Hepatocyte (in vitro differentiated cells): Measurements from ENCODE around the gene DIAPH2. TPM values are rescaled to one million over a fixed set of nuclear protein-coding genes. Genes with fewer than 3 reads are reported as not detected.
"Not testable (repeated sequence)": the region's sequence is repeated elsewhere in the genome, so short reads cannot be mapped to it uniquely, and the experiment has no call there.

ENCODE experiments used
- DNase-seq: peaks from one replicate; pipeline ENCODE4 v3.0.0-alpha.2; 2016; ENCODE audit warnings: low spot score
- H2AFZ ChIP-seq: fragments of 200-600 bp; sonication (generic); 2 replicates; pipeline ENCODE4 v1.6.0; 2016; ENCODE audit warnings: antibody characterized with exemption, mild to moderate bottlenecking
- H3K27ac ChIP-seq: fragments of 200-600 bp; sonication (generic); 2 replicates; pipeline ENCODE4 v1.5.1; 2016; ENCODE audit warnings: mild to moderate bottlenecking
- H3K27me3 ChIP-seq: fragments of 200-600 bp; sonication (generic); 2 replicates; pipeline ENCODE4 v1.6.1; 2016
- H3K36me3 ChIP-seq: fragments of 200-600 bp; sonication (generic); replicated peaks from 2 replicates; pipeline ENCODE4 v1.5.1; 2016; ENCODE audit warnings: low read depth; ENCODE audit not compliant: insufficient read depth
- H3K4me1 ChIP-seq: fragments of 200-600 bp; sonication (generic); 2 replicates; pipeline ENCODE4 v1.5.1; 2016; ENCODE audit warnings: mild to moderate bottlenecking, moderate library complexity; ENCODE audit not compliant: insufficient read depth
- H3K4me2 ChIP-seq: fragments of 200-600 bp; sonication (generic); 2 replicates; pipeline ENCODE4 v1.6.0; 2016
- H3K4me3 ChIP-seq: fragments of 200-600 bp; sonication (generic); 2 replicates; pipeline ENCODE4 v1.5.1; 2016; ENCODE audit warnings: mild to moderate bottlenecking
- H3K79me2 ChIP-seq: fragments of 200-600 bp; sonication (generic); 2 replicates; pipeline ENCODE4 v1.6.0; 2017; ENCODE audit warnings: mild to moderate bottlenecking
- H3K9me2 ChIP-seq: fragments of 200-600 bp; sonication (generic); replicated peaks from 2 replicates; pipeline ENCODE4 v1.6.0; 2017; ENCODE audit warnings: mild to moderate bottlenecking; ENCODE audit not compliant: insufficient read depth
- H3K9me3 ChIP-seq: fragments of 200-600 bp; sonication (generic); 2 replicates; pipeline ENCODE4 v1.5.1; 2016; ENCODE audit warnings: low read depth, mild to moderate bottlenecking
- H4K20me1 ChIP-seq: fragments of 200-600 bp; sonication (generic); 2 replicates; pipeline ENCODE4 v1.6.0; 2016; ENCODE audit warnings: mild to moderate bottlenecking; ENCODE audit not compliant: insufficient read depth, poor library complexity, severe bottlenecking
- EZH2 ChIP-seq: fragments of 200-600 bp; sonication (generic); IDR thresholded peaks from 2 replicates; pipeline ENCODE4 v1.6.1; 2016; ENCODE audit warnings: antibody characterized with exemption, mild to moderate bottlenecking, borderline replicate concordance
- EZH2phosphoT487 ChIP-seq: fragments of 200-600 bp; sonication (generic); IDR thresholded peaks from one replicate; pipeline ENCODE4 v1.6.1; 2018; ENCODE audit warnings: antibody characterized with exemption, mild to moderate bottlenecking, low read depth, moderate library complexity; ENCODE audit not compliant: unreplicated experiment, severe bottlenecking
- WGBS: methylation state at CpG from one replicate; pipeline ENCODE4 v1.1.6; 2016; ENCODE audit warnings: low lambda C conversion rate; ENCODE audit errors: missing lambda C conversion rate; 5-methylcytosine and 5-hydroxymethylcytosine counted together
- polyA plus RNA-seq: library from polyadenylated mRNA; unstranded; fragments of >200 nt; fragmentation: Nextera tagmentation; extraction: Ambion mirVana; gene quantifications from 2 replicates; pipeline ENCODE4 v1.2.1, GENCODE V29; 2016
- total RNA-seq: library from RNA; depleted of rRNA; stranded (reverse); fragments of >200 nt; gene quantifications from 2 replicates; pipeline ENCODE4 v1.2.3, GENCODE V29; 2014
- TF ChIP-seq, protein P1 (sequence below): fragments of 200-600 bp; sonication (generic); IDR thresholded peaks from 2 replicates; pipeline ENCODE4 v1.5.1; 2016; ENCODE audit warnings: antibody characterized with exemption, mild to moderate bottlenecking; ENCODE audit not compliant: poor library complexity

DIAPH2 gene
- total and polyA plus RNA-seq, 2 experiments from 2014 or later = 14.8 to 32.4 TPM

DNA sequence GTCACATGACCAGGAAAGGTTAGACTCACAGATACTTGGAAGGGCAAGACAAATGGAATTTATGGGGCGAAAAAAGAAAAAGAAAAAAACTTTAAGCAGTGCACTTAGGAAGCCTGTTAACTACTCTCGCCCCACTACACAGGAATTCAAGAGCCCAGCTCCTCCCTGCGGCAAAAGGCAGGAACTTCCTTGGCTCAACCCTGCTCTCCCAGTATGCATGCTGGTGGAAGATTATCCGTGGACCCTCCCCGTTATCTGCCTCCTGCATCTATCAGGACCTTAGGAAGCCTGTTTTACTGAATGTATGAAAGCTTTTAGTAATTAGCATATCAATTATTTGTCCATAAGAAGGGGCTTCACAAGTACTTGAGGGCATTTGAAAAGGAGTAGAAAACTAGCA lies 158.9 kb downstream of the DIAPH2 start:
- Histone ChIP-seq H3K79me2 (no peaks in the 10 kb centered on the region), H4K20me1 (no peaks in the 10 kb centered on the region), H3K9me2 (no peaks in the 10 kb centered on the region), H2AFZ (no peak overlapping the region), H3K4me3 (no peak overlapping the region), H3K9me3 (no peaks in the 10 kb centered on the region), H3K36me3 (no peaks in the 10 kb centered on the region), H3K27ac (no peak overlapping the region), H3K4me2 (no peak overlapping the region), H3K27me3 (no peaks in the 10 kb centered on the region), H3K4me1 (no peaks in the 10 kb centered on the region)
- DNase-seq = peak; percentile 28
- WGBS = 59% methylated on average over 5 of the region's 5 CpGs
- TF ChIP-seq, protein P1, sequence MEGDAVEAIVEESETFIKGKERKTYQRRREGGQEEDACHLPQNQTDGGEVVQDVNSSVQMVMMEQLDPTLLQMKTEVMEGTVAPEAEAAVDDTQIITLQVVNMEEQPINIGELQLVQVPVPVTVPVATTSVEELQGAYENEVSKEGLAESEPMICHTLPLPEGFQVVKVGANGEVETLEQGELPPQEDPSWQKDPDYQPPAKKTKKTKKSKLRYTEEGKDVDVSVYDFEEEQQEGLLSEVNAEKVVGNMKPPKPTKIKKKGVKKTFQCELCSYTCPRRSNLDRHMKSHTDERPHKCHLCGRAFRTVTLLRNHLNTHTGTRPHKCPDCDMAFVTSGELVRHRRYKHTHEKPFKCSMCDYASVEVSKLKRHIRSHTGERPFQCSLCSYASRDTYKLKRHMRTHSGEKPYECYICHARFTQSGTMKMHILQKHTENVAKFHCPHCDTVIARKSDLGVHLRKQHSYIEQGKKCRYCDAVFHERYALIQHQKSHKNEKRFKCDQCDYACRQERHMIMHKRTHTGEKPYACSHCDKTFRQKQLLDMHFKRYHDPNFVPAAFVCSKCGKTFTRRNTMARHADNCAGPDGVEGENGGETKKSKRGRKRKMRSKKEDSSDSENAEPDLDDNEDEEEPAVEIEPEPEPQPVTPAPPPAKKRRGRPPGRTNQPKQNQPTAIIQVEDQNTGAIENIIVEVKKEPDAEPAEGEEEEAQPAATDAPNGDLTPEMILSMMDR = peak; percentile 17
- TF ChIP-seq EZH2 (no peak), EZH2phosphoT487 (no peak)

DNA sequence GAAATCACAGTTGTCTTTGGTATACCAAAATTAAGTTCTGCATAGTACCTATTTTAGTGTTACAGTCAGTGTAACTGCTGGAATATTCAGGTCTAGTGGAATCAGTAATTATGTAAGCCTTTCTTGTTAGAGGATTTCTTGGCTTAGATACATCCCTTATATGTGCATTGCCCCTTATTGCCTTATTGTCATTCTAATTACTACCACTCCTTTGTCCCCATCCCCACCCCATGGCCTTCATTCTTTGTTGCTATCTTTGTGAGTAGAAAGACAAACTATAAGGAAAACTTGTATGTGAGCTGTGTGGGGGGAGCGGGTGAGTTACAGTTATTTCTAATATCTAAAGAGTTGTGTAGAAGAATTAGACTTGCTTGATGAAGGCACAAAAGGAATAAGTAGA lies 162.2 kb downstream of the DIAPH2 start:
- Histone ChIP-seq H3K9me3 (no peaks in the 10 kb centered on the region), H3K27ac (no peak overlapping the region), H4K20me1 (no peaks in the 10 kb centered on the region), H2AFZ (no peak overlapping the region), H3K4me3 (no peak overlapping the region), H3K27me3 (no peaks in the 10 kb centered on the region), H3K4me1 (no peaks in the 10 kb centered on the region), H3K4me2 (no peak overlapping the region), H3K79me2 (no peaks in the 10 kb centered on the region), H3K9me2 (no peaks in the 10 kb centered on the region), H3K36me3 (no peaks in the 10 kb centered on the region)
- no peak for DNase-seq
- TF ChIP-seq EZH2 (no peak), EZH2phosphoT487 (no peak)
- TF ChIP-seq, protein P1 = no peak
- 95% methylated on average over 1 of the region's 1 CpG for WGBS

DNA sequence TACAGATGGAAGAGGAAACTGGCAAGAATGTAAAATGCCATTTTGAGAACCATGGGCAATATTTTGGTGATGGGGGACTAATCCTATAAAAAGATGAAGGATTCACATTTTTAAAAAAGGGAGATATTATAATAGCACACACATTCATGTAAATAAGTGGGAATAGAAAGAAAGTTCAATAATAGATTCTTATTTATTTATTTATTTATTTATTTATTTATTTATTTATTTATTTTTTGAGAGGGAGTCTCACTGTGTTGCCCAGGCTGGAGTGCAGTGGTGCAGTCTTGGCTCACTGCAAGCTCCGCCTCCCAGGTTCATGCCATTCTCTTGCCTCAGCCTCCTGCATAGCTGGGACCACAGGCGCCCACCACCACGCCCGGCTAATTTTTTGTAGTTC lies 174.8 kb downstream of the DIAPH2 start:
- H2AFZ ChIP-seq, H3K36me3 ChIP-seq, H3K27ac ChIP-seq, H4K20me1 ChIP-seq, H3K79me2 ChIP-seq, H3K4me1 ChIP-seq, H3K9me3 ChIP-seq, H3K4me2 ChIP-seq, DNase-seq, H3K9me2 ChIP-seq, H3K4me3 ChIP-seq, H3K27me3 ChIP-seq: not testable (repeated sequence)
- 95% methylated on average over 4 of the region's 4 CpGs for WGBS

DNA sequence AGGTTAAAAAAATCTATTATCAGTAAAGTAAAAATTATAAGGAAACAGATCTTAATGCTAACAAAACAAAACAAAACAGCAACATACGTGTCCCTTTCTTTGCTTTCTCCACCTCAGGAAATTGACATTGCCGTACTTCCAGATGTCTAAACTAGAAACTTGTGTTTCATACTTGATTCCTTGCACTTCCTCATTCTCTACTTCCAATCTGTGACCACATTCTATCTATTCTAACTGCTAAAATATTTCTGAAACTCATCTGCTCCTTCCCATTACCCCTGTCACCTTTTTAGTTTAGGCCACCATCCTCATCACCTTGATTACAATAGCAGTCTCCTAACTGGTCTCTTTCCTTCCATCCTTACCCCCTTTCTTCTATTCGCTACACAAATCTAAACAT lies 176.6 kb downstream of the DIAPH2 start:
- 75% methylated on average over 3 of the region's 3 CpGs for WGBS
- Histone ChIP-seq H3K4me3 (no peak overlapping the region), H2AFZ (no peak overlapping the region), H3K27me3 (no peaks in the 10 kb centered on the region), H3K9me3 (no peaks in the 10 kb centered on the region), H3K79me2 (peaks cover 5% of the 10 kb centered on the region), H3K9me2 (no peaks in the 10 kb centered on the region), H4K20me1 (no peaks in the 10 kb centered on the region), H3K4me1 (no peaks in the 10 kb centered on the region), H3K36me3 (no peaks in the 10 kb centered on the region), H3K4me2 (no peak overlapping the region), H3K27ac (no peak overlapping the region)
- no peak for DNase-seq
- TF ChIP-seq EZH2phosphoT487 = no peak
- TF ChIP-seq EZH2 = no peak
- TF ChIP-seq, protein P1 = no peak
